ENCODE measurements around the gene CCR6.

Gene CCR6

DNA sequence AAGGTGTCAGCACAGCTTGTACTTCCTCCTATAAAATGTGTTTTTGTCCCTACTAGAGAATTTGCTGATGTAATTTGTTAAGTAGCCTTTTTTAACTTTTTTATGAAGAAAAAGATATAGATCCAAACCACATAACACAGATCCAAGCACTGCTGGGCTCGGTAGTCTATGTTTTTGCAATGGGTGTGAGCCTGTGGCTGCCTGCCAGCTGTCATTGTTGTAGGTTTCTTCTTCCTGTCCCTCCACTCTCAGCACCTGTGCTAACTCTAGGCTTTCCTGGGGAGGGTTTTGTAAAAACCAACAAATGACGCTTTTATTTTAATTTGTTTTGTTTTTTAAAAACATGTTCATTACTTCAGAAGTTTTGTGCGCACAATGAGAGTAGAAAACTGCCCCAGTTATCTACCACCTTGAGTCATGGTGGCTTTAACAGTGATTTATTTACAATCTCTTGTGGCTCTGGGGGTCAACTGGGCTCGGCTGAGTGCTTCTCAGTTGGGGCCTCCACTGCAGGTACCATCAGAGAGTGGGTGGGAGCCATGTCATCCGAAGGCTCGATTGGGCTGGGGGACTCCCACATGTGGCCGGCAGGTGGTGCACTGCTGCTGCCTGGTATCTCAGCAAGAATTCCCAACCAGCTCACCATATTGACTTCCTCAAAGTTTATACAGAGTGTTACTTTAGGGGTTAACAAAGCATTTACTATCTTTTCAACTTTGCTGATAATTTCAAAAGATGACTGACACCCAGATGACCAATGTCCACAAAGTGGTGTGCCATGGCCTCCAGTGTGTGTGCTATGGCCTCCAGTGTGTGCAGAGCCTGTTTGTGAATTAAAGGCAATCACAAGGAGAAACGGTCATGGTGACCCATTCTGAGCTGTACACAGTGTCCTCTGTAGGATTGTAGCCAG, 3.0 kb upstream of the CCR6 start:
- in situ Hi-C loops (cut with HindIII; ENCODE audit: low sequenced_read_pairs): no loop called here

DNA sequence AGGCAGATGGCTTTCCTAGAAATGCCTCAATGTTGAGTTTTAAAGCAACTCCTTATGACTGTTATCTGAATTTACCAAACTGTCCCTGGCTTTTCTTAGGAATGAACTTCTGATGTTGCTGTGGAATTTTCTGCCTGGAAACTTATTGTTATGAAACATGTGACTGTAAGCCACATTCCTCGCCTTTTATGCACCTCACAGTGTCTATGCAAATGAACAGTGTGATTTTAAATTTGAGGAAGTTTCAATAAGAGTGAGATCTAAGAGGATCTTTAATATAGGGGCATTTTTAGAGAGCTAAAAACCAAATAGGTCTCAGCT, 2.4 kb upstream of the CCR6 start:
- in situ Hi-C loops (cut with HindIII; ENCODE audit: low sequenced_read_pairs): no loop called here

DNA sequence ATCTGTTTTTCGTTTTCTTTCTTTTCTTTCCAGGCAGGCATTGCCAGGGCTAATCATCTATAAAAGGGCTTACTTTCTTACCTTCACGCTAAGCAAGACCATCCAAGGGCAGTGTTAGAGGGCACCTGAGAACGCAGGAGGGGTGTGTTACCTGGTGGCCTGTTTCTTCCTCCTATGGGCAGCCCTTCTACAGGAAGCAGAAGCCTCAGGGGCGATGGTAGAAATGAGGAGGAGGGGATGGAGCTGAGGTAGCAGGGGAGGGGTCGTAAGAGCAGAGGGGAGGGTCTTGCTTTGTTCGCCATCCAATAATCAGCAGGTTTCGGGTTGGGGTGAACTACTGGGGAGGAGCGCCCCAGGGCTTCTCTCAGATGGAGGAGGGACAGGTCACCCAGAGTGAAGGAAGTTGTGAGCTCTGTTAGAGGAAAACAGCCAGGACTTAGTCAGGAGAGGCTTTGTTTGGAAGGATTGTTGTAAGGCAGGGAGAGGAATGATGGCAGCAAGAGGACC, 1.5 kb upstream of the CCR6 start:
- in situ Hi-C loops (cut with HindIII; ENCODE audit: low sequenced_read_pairs): no loop called here

DNA sequence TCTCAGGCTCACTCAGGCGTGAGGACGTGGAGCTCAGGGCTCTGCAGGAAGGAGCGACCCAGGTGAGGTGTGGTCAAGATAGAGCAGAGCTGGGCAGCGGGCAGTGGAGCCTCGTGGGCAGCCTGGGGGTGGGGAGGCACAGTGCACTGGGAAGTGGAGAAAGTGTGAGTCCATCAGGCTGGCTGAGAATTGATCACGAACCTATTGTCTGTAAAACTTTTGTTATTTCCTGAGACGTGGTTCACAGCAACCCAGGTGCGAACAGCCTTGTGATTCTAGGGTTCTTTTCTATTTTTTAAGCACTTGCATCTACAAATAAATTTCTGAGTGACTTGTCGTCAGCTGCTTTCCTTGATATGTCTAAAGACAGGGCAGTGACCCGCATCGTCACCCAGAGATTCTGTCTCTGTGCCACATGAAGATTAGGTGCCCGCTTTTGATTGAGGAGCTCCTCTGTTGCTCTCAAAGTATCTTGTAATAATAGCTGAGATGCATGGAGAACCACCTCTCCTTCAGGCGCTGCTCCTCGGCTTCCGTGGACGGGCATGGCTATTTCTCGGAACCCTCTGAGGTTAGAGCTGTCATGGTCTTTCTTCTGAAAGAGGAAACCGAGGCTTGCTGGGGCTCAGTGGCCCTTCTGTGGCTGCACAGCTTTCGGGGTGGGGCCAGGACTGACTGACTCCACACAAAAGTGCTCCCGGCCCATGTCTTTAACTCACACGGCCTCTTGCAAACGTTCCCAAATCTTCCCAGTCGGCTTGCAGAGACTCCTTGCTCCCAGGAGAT, 662 bp upstream of the CCR6 start:
- in situ Hi-C loops (cut with HindIII; ENCODE audit: low sequenced_read_pairs): no loop called here

DNA sequence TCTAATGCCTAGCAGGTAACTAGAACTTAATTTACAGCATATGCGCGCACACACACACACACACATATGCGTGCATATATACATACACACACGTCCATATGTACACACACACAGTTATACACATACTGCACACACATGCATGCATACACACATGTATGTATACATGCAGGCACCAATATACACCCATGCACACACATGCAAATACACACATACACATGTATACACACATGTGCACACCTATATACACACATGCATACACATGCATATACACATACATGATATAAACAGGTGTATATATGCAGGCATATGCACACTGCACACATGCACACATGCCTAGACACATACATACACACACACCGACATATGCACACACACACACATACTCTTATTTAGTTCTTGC, 1.9 kb downstream of the CCR6 start:
- in situ Hi-C loops (cut with HindIII; ENCODE audit: low sequenced_read_pairs): no loop called here

DNA sequence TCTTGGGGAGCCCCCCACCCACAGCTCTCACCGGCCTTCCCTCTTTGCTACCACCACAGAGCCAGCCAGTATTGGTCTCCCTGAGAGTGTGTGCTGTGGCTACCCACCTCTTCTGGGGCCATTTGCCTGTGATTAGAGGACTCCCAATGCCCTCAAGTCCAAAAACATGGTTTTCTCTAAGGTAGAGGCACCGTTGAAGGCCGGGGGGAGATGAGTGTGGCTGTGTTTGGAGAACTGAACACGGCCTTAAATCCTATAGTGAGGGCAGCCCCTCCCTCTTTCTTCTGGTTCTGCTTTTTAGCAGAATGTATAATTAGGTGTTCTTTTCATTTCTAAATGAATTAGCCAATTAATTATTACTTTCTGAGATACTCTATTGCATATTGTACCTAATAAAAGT, 2.5 kb downstream of the CCR6 start:
- in situ Hi-C loops (cut with HindIII; ENCODE audit: low sequenced_read_pairs): no loop called here

DNA sequence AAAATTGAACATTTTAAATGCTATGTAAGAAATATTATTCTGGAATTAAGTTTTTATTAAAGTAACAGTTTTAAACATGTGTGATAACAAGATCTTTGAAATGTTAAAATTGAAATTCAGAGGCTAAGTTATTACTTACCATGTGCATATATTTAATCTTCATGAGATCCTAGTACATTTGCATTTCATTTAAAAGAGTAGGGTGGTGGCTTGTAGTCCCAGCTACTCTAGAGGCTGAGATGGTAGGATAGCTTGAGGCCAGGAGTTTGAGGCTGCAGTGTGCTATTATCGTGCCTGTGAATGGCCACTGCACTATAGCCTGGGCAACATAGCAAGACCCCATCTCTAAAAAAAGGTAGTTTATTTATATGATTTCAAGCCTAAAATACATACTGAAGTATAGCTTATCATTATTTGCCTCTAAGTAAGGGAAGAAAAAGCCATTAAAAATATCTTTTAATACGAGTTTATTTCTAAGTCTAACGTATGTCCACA, 3.0 kb downstream of the CCR6 start:
- in situ Hi-C loops (cut with HindIII; ENCODE audit: low sequenced_read_pairs): no loop called here

DNA sequence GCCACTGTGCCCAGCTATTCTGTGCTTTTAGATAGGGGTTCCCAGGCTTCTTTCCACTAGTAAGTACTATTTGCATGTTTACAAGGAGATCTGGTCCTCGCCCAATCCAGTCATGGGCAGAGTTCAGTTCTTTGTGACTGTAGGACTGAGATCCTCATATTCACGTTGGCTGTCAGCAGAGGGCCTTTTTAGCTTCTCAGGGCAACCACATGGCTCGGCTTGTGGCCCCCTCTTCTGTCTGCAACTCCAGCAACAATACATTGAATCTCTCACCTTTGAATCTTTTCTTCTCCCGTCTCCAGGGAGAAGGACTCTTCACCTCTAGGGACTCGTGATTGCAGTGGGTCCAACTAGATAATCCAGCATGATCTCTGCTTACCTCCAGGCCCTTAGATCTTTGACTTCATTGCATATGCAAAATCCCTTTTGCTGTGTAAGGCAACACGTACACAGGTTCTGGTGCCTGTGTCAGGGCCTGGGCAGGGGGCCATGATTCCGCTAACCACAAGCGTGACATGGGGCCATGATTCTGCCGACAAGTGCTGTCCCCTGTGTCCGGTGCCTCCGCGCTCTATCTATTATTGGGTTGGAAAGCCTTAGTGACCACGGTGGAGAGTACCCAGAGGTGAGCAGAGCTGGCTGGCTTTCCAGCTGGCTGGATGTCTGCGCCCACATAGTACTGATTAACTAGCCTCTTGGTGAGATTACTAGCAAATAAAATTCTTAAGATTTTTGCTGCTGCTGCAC, 5.1 kb downstream of the CCR6 start:
- in situ Hi-C loops (cut with HindIII; ENCODE audit: low sequenced_read_pairs): no loop called here

DNA sequence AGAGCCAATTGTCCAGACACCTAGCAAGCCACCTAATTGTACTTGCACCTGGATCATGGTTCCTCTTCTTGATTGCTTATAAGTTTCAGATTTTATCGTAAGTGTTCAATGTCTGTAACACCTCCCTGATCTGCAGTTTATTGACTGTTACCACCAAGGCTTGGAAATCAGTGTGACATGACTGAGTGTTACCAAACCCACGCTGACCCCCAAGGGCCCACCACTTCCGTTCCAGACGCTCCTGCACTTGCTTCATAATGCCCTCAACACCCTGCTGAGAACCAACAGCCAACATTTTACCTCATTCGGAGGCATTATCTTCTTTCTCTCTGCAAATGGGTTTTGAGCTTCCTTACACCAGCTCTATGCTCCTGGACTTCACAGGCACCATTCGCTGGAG, 6.3 kb downstream of the CCR6 start:
- in situ Hi-C loops (cut with HindIII; ENCODE audit: low sequenced_read_pairs): no loop called here

DNA sequence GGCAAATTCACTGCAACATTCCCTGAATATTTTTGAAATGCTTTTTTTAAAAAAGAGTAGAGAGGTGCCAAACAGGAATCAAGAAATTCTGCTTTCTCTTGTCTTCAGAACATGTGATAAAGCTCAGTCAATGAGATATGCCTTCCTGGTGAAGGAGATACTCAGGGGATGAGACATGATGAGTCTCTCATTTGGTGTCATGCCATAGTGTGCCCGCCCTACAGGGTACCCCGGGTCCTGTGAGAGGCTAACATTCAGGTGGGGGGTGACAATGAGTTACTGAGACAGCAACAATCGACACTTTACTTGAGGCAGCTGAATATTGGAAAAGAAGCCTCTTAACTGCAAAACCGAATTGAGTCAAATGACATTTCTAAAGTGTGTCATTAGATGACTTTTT, 6.7 kb downstream of the CCR6 start:
- in situ Hi-C loops (cut with HindIII; ENCODE audit: low sequenced_read_pairs): no loop called here

DNA sequence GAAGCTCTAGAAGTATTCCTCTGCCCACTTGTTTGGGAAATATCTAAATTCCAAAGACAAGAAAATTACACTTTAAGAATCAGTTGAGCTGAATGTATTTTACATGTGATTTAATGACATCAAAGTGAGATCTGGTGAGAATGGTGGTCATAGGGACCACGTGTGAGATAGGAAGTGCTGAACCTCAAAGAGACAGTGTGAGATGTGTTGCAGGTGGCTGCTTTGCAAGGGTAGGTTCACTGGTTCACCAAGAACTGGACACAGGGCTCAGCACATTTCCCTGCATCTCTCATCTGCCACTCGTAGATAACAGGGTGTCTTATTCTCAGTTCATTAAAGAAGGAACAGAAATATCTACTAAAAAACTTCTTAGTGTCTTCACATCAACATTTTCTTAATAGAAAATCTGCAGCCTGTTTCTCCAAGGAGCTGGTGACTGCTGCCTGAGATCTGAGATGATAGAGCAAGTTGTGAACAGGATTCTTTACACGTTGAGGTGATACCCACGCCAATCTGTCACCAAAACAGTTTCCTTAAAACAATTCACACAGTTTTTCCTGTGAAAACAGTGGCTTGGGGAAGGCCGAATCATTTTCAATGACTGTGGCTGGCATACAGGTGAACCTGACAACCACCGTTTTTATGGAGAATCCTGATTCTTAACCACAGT, 7.2 kb downstream of the CCR6 start:
- in situ Hi-C loops (cut with HindIII; ENCODE audit: low sequenced_read_pairs): no loop called here

DNA sequence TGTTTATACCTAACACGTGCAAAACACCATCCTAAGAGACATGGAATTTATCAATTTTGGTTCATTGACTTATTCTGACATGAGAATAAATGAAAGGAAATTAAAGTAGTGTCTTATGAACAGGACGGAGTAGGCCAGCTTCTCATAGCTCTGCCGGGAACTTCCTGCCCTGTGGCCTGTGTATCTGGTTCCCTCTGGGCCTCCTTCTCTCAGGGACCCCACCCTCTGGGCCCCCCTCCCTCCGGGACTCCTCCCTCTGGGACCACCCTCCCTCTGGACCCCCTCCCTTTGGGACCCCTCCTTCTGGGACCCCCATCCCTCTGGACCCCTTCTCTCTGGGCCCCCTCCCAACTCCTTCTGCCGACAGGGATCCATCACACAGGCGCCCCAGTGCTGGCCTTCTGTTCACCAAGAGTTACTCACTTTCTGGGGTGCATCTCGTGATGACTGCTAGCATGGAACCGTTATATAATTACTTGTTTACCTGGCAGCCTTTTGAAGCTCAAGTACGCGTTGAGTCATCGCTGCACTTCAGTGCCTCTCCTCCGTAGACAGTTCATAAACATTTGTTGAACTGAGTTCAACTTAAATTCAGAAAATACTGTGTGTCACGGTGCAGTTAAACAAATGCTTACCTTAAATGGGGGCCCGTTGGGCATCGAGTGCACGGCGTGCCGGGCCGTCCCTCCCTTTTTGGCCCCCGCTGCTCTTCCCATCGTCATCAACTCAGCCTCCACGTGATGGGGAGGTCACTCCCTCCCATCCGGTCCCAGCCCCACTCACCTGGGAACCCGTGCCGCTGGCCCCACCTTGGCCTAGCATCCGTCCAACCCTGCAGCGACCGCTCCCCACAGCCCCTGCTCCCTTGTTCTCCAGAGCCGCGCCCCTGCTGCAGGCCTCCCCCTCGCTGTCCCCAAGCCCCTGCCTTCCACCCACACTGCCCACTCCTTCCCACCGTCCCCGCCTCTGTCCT, 8.1 kb downstream of the CCR6 start:
- in situ Hi-C loops (cut with HindIII; ENCODE audit: low sequenced_read_pairs): no loop called here

DNA sequence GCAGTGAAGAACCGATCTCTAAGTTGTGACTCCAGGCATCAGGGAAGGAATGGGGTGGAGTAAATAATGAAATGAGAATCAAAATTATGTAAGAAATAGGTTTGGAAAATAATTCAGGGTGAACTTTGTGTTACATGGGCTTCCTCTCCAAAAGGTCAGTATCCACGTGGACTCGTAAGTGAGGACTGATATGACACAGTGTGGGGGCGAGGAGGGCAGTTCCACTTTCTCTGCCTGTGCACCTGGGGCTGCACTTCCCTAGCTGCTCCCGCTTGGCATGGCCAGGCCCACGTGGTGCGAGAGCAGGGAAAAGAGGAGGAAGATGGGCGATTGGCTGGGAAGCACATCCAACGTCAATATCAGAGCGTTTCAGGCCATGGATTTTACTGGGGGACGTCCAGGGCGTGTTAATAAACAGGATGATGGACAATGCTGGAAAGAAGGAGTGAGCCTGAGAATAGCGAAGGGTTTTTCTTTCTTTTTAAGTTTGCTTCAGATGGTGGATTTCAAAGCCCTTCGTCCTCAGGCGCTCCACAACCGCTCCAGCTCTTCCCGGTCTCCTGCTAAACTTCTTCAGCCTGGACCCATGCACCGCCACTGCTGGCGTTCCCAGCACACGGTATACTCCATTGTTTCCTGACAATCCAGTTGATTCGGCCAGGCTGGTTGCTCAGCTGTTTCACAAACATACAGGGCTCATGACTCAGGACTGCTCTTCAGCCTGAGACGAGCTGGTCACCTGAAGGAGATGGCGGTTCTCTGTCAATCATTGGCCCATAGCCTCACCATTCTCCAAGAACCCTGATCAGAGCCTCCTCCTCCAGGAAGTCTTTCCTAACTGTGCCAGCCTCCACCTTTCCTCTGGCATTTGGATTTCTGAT, 11.8 kb downstream of the CCR6 start:
- in situ Hi-C loops (cut with HindIII; ENCODE audit: low sequenced_read_pairs): no loop called here

DNA sequence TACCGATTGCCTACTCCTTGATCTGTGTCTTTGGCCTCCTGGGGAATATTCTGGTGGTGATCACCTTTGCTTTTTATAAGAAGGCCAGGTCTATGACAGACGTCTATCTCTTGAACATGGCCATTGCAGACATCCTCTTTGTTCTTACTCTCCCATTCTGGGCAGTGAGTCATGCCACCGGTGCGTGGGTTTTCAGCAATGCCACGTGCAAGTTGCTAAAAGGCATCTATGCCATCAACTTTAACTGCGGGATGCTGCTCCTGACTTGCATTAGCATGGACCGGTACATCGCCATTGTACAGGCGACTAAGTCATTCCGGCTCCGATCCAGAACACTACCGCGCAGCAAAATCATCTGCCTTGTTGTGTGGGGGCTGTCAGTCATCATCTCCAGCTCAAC, 13.5 kb downstream of the CCR6 start:
- in situ Hi-C loops (cut with HindIII; ENCODE audit: low sequenced_read_pairs): no loop called here

DNA sequence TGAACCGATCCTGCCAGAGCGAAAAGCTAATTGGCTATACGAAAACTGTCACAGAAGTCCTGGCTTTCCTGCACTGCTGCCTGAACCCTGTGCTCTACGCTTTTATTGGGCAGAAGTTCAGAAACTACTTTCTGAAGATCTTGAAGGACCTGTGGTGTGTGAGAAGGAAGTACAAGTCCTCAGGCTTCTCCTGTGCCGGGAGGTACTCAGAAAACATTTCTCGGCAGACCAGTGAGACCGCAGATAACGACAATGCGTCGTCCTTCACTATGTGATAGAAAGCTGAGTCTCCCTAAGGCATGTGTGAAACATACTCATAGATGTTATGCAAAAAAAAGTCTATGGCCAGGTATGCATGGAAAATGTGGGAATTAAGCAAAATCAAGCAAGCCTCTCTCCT, 14.2 kb downstream of the CCR6 start:
- in situ Hi-C loops (cut with HindIII; ENCODE audit: low sequenced_read_pairs): no loop called here

DNA sequence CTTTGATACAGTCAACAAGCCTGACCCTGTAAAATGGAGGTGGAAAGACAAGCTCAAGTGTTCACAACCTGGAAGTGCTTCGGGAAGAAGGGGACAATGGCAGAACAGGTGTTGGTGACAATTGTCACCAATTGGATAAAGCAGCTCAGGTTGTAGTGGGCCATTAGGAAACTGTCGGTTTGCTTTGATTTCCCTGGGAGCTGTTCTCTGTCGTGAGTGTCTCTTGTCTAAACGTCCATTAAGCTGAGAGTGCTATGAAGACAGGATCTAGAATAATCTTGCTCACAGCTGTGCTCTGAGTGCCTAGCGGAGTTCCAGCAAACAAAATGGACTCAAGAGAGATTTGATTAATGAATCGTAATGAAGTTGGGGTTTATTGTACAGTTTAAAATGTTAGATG, 15.0 kb downstream of the CCR6 start:
- in situ Hi-C loops (cut with HindIII; ENCODE audit: low sequenced_read_pairs): no loop called here

DNA sequence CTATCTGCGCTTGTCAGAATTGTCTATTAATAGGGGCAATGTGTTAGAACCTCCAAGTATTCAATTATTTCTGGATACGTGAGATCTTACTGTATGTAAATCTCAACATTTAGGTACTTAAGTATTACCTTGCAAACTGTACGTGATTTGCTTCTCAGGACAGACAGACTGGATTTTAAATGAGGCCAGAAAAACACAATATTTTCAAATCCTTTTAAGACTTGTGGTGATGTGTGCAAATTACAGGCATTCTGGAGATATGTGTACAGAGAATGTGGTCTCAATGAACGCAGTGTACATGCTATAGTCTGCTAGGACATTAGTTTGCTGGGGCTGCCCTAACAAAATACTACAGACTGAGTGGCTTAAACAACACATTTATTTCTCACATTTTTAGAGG, 16.9 kb downstream of the CCR6 start:
- in situ Hi-C loops (cut with HindIII; ENCODE audit: low sequenced_read_pairs): no loop called here

DNA sequence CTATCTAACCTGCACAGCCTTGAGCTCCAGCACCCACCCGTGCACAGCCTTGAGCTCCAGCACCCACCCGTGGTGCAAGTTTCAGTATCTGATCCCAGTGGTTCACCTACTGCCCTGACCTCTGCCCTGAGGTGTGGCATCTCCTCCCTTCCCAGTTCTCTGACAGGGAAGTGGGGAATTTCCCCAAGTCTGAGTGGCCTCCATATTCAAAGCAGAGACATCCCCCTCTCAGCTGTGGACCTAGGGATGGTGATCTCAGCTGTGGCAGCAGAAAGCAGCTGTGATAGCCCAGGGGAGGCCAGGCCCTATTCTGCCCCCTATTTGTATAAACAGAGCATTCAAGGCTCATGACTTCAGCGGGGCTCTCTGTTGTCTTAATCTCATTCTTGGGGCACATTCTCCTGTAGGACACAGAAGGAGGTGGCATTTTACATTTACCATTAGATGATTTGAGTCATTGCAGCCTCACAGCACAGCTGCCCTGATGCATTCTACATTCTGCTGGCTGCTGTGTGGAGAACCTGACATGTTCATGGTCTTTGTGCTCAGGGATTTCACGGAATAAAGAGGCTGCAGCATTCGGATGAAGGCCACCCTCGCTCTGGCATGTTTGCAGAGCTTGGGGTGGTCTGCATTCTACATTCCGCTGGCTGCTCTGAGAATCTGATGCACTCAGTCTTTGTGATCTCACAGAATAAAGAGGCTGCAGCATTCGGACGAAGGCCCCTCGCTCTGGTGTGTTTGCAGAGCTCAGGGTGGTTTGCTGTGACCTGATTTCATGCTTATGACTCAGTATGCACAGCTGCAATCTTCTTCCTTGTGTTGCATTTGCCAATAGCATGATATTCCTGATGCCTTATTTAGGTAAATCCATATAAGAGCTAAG, 17.9 kb downstream of the CCR6 start:
- in situ Hi-C loops (cut with HindIII; ENCODE audit: low sequenced_read_pairs): no loop called here

Measured in DLD1 (cell line).